ENCODE data around the gene CXXC5. TPM values are rescaled to one million over a fixed set of nuclear protein-coding genes. Genes with fewer than 3 reads are reported as not detected.

CXXC5 gene
- total RNA-seq, 1 experiment from 2014 or later = 57.2 TPM

DNA sequence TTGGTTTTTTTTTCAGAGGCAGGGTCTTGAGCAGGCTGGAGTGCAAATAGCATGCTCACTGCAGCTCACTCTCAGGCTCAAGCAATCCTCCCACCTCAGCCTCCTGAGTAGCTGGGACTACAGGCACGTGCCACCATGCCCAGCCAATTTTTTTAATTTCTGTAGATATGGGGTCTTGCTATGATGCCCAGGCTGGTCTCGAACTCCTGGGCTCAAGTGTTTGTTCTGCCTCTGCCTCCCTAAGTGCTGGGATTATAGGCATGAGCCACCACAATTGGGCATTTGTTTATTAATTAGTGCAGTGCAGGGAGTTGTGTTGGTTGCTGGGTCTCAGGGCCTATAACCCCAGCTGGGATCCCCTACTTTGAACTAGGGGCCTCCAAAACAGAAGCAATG, 47.0 kb downstream of the CXXC5 start:
- CTCF ChIA-PET = no interaction called here
- Histone ChIP-seq H3K27ac (ENCODE audit: low read depth, low read length, poor library complexity, severe bottlenecking) (no peak overlapping the region), H3K4me1 (ENCODE audit: insufficient read depth, low read length, poor library complexity, severe bottlenecking) (peaks cover 41% of the 10 kb centered on the region), H3K9me3 (ENCODE audit: low read depth, low read length, poor library complexity, severe bottlenecking) (no peaks in the 10 kb centered on the region), H3K36me3 (ENCODE audit: insufficient read depth, low read length, poor library complexity, severe bottlenecking) (no peaks in the 10 kb centered on the region), H3K27me3 (replicated peaks; ENCODE audit: insufficient read depth, low read depth, low read length, poor library complexity) (no peaks in the 10 kb centered on the region), H3K4me3 (ENCODE audit: low read depth, low read length, poor library complexity, severe bottlenecking) (no peak overlapping the region)
- intact Hi-C loops (cut with micrococcal nuclease; ENCODE audit: unreplicated experiment) = loop anchor here (5.0 kb wide), 1 partner anchor 43 kb away; no protein-coding TSS in a partner anchor
- POLR2A ChIA-PET (ENCODE audit: low non-redundant PET) = no interaction called here
- TF ChIP-seq CTCF (conservative IDR thresholded peaks at IDR 0.05; ENCODE audit: low read depth, low read length) (no peak), EZH2 (IDR thresholded peaks at IDR 0.05; ENCODE audit: borderline replicate concordance, low read depth, low read length, poor library complexity, severe bottlenecking) (no peak)
- BruUV-seq (replicated peaks) = no TSS peak
- no peak for DNase-seq (ENCODE audit: low spot score)

- Histone ChIP-seq H3K27me3 (replicated peaks; ENCODE audit: insufficient read depth, low read depth, low read length, poor library complexity) (no peaks in the 10 kb centered on the region), H3K27ac (ENCODE audit: low read depth, low read length, poor library complexity, severe bottlenecking) (peak overlapping the region; percentile 89), H3K4me1 (ENCODE audit: insufficient read depth, low read length, poor library complexity, severe bottlenecking) (peaks cover 41% of the 10 kb centered on the region), H3K9me3 (ENCODE audit: low read depth, low read length, poor library complexity, severe bottlenecking) (no peaks in the 10 kb centered on the region), H3K4me3 (ENCODE audit: low read depth, low read length, poor library complexity, severe bottlenecking) (peak overlapping the region; percentile 43), H3K36me3 (ENCODE audit: insufficient read depth, low read length, poor library complexity, severe bottlenecking) (no peaks in the 10 kb centered on the region)
- no peak for DNase-seq (ENCODE audit: low spot score)
- BruUV-seq (replicated peaks) = TSS peak; percentile 46
- CTCF ChIA-PET = interaction anchor here (0.6 to 0.7 kb wide), 2 partner anchors 36 to 121 kb away, joined by 3 to 9 read pairs; no protein-coding TSS in a partner anchor
- POLR2A ChIA-PET (ENCODE audit: low non-redundant PET) = no interaction called here
- intact Hi-C loops (cut with micrococcal nuclease; ENCODE audit: unreplicated experiment) = loop anchor here (5.0 kb wide), 1 partner anchor 44 kb away; no protein-coding TSS in a partner anchor
- TF ChIP-seq EZH2 (IDR thresholded peaks at IDR 0.05; ENCODE audit: borderline replicate concordance, low read depth, low read length, poor library complexity, severe bottlenecking) (no peak), CTCF (conservative IDR thresholded peaks at IDR 0.05; ENCODE audit: low read depth, low read length) (no peak)
These were observed 48.2 kb downstream of the CXXC5 start for GRCh38 chr5:139696167-139696893.

GRCh38 chr5:139696894-139697658, 48.9 kb downstream of the CXXC5 start:
- Histone ChIP-seq H3K27ac (ENCODE audit: low read depth, low read length, poor library complexity, severe bottlenecking) (peak overlapping the region; percentile 89), H3K9me3 (ENCODE audit: low read depth, low read length, poor library complexity, severe bottlenecking) (no peaks in the 10 kb centered on the region), H3K4me3 (ENCODE audit: low read depth, low read length, poor library complexity, severe bottlenecking) (peak overlapping the region; percentile 43), H3K36me3 (ENCODE audit: insufficient read depth, low read length, poor library complexity, severe bottlenecking) (no peaks in the 10 kb centered on the region), H3K4me1 (ENCODE audit: insufficient read depth, low read length, poor library complexity, severe bottlenecking) (peaks cover 45% of the 10 kb centered on the region), H3K27me3 (replicated peaks; ENCODE audit: insufficient read depth, low read depth, low read length, poor library complexity) (no peaks in the 10 kb centered on the region)
- no TSS peak for BruUV-seq (replicated peaks)
- TF ChIP-seq CTCF (conservative IDR thresholded peaks at IDR 0.05; ENCODE audit: low read depth, low read length) = no peak
- no peak for TF ChIP-seq EZH2 (IDR thresholded peaks at IDR 0.05; ENCODE audit: borderline replicate concordance, low read depth, low read length, poor library complexity, severe bottlenecking)
- ChIA-PET POLR2A (ENCODE audit: low non-redundant PET) (no interaction called here), CTCF (interaction anchor here (0.6 to 0.7 kb wide), 2 partner anchors 37 to 122 kb away, joined by 3 to 9 read pairs; no protein-coding TSS in a partner anchor)
- peak; percentile 86 for DNase-seq (ENCODE audit: low spot score)
- intact Hi-C loops (cut with micrococcal nuclease; ENCODE audit: unreplicated experiment) = loop anchor here (5.0 kb wide), 1 partner anchor 45 kb away; no protein-coding TSS in a partner anchor
